GM12878 (cell line): ENCODE results near the gene MUC20. TPM values are rescaled to one million over a fixed set of nuclear protein-coding genes. Genes with fewer than 3 reads are reported as not detected.

Source experiments
- ATAC-seq: fragments of 200-7000 bp; cut with Tn5 transposase; 3 replicates; pipeline ENCODE4 v1.9.1; 2020; ENCODE audit warnings: mild to moderate bottlenecking, moderate library complexity
- BruUV-seq: library from RNA; stranded (reverse); fragments of 400-500 nt; replicated peaks from 2 replicates; lab custom pipeline; 2021; lab: Mats Ljungman, UMichigan
- CTCF ChIA-PET: fragments of 300-600 bp; sonication (Branson Sonifier 250); formaldehyde crosslinking; extraction: SDS; loops from one replicate; lab custom pipeline; 2021; ENCODE audit warnings: inconsistent platforms; lab: Yijun Ruan, JAX
- POLR2A ChIA-PET: fragments of 350-600 bp; formaldehyde crosslinking; extraction: SDS; loops from one replicate; lab custom pipeline; 2021; ENCODE audit warnings: inconsistent platforms; lab: Charles Lee
- RAD21 ChIA-PET: fragments of 300-600 bp; sonication (Branson Sonifier 250); formaldehyde crosslinking; loops from one replicate; lab custom pipeline; 2023; ENCODE audit warnings: antibody characterized with exemption; ENCODE audit not compliant: unreplicated experiment; lab: Charles Lee
- SMC1A ChIA-PET: fragments of 300-600 bp; sonication (Branson Sonifier 250); formaldehyde crosslinking; loops from one replicate; lab custom pipeline; 2023; ENCODE audit not compliant: unreplicated experiment, uncharacterized antibody; lab: Charles Lee
- DNase-seq: peaks from one replicate; pipeline ENCODE4 v3.0.0-alpha.2; 2011; ENCODE audit warnings: low read depth, low spot score
- FAIRE-seq: peaks from 3 replicates; lab custom pipeline; 2011; peaks lifted over from hg19 to GRCh38; lab: Jason Lieb, UNC
- H2AFZ ChIP-seq: 2 replicates; pipeline ENCODE4 v1.6.0; 2011; ENCODE audit warnings: low read depth, low read length, control low read depth; ENCODE audit not compliant: control insufficient read depth
- H3K27ac ChIP-seq: 2 replicates; pipeline ENCODE4 v1.5.1; 2011; ENCODE audit warnings: control low read depth; ENCODE audit not compliant: control insufficient read depth, insufficient read depth
- H3K27me3 ChIP-seq, 2 experiments: replicated peaks in 1 of 2; 2 replicates each; pipeline versions ENCODE4 v1.6.0 to v1.6.1; 2011; ENCODE audit warnings: low read length in 1 of 2; ENCODE audit not compliant: control insufficient read depth in 2 of 2, insufficient read depth in 2 of 2
- H3K36me3 ChIP-seq, 2 experiments: 2 replicates each; pipeline ENCODE4 v1.5.1; 2011; ENCODE audit warnings: low read length in 1 of 2; ENCODE audit not compliant: control insufficient read depth in 2 of 2, insufficient read depth in 2 of 2
- H3K4me1 ChIP-seq: 2 replicates; pipeline ENCODE4 v1.6.1; 2011; ENCODE audit warnings: mild to moderate bottlenecking, low read length, moderate library complexity, mixed read lengths; ENCODE audit not compliant: control insufficient read depth, insufficient read depth
- H3K4me2 ChIP-seq: 2 replicates; pipeline ENCODE4 v1.6.0; 2011; ENCODE audit warnings: control low read depth; ENCODE audit not compliant: control insufficient read depth, insufficient read depth
- H3K4me3 ChIP-seq: fragments of 200-600 bp; sonication (generic); 2 replicates; pipeline ENCODE4 v1.5.1; 2016
- H3K79me2 ChIP-seq: 2 replicates; pipeline ENCODE4 v1.6.0; 2011; ENCODE audit warnings: low read length; ENCODE audit not compliant: control insufficient read depth, insufficient read depth
- H3K9ac ChIP-seq: 2 replicates; pipeline ENCODE4 v1.8.0; 2011; ENCODE audit warnings: low read length, control low read depth, mixed read lengths; ENCODE audit not compliant: control insufficient read depth, insufficient read depth
- H3K9me3 ChIP-seq: replicated peaks from 3 replicates; pipeline ENCODE4 v1.5.1; 2011; ENCODE audit warnings: mild to moderate bottlenecking, low read length; ENCODE audit not compliant: control insufficient read depth, insufficient read depth
- H4K20me1 ChIP-seq: 2 replicates; pipeline ENCODE4 v1.6.0; 2011; ENCODE audit not compliant: control insufficient read depth, insufficient read depth
- E2F4 ChIP-seq: IDR thresholded peaks from 2 replicates; pipeline ENCODE4 v1.6.1; 2012; ENCODE audit warnings: low read depth, low read length, improper control_type of control experiment
- EZH2 ChIP-seq: IDR thresholded peaks from 2 replicates; pipeline ENCODE4 v1.6.1; 2012; ENCODE audit warnings: low read depth, mild to moderate bottlenecking, control low read depth, inconsistent platforms, low read length, borderline replicate concordance; ENCODE audit not compliant: control insufficient read depth
- IKZF1 ChIP-seq: fragments of 450-650 bp; conservative IDR thresholded peaks from 2 replicates; pipeline ENCODE4 v1.6.1; 2017; ENCODE audit warnings: antibody characterized with exemption, mild to moderate bottlenecking
- NKRF ChIP-seq: fragments of 450-650 bp; conservative IDR thresholded peaks from 2 replicates; pipeline ENCODE4 v1.6.1; 2017; ENCODE audit warnings: mild to moderate bottlenecking, moderate library complexity
- PAX8 ChIP-seq: fragments of 450-650 bp; IDR thresholded peaks from 2 replicates; pipeline ENCODE4 v1.6.1; 2017; ENCODE audit warnings: mild to moderate bottlenecking, moderate library complexity
- PRDM15 ChIP-seq: fragments of 450-650 bp; formaldehyde crosslinking; IDR thresholded peaks from 2 replicates; pipeline ENCODE4 v1.4.0; 2020; ENCODE audit warnings: mild to moderate bottlenecking, moderate library complexity
- RCOR1 ChIP-seq: conservative IDR thresholded peaks from 2 replicates; pipeline ENCODE4 v1.6.1; 2012; ENCODE audit warnings: low read depth, low read length, improper control_type of control experiment
- ZNF384 ChIP-seq: IDR thresholded peaks from 2 replicates; pipeline ENCODE4 v1.6.1; 2012; ENCODE audit warnings: low read depth, mild to moderate bottlenecking, low read length, improper control_type of control experiment, borderline replicate concordance
- ZZZ3 ChIP-seq: IDR thresholded peaks from 2 replicates; pipeline ENCODE4 v1.6.1; 2011; ENCODE audit warnings: low read depth; ENCODE audit not compliant: control insufficient read depth, insufficient read length
- WGBS: methylation state at CpG from one replicate; pipeline ENCODE4 v1.1.6; 2016; ENCODE audit warnings: low lambda C conversion rate; ENCODE audit not compliant: insufficient replicate concordance, insufficient coverage; ENCODE audit errors: missing lambda C conversion rate; 5-methylcytosine and 5-hydroxymethylcytosine counted together
- in situ Hi-C: fragments of 300-500 bp; cut with MboI; formaldehyde crosslinking; loops from 9 replicates; pipeline ENCODE4 v1.14.3; 2018; ENCODE audit warnings: mixed read lengths
- intact Hi-C: fragments of 100-400 bp; cut with micrococcal nuclease; formaldehyde crosslinking; loops from one replicate; pipeline ENCODE4 v1.14.2; 2022; ENCODE audit not compliant: unreplicated experiment
- polyA plus RNA-seq, 11 experiments: library from polyadenylated mRNA; depleted of rRNA in 4 of 11; unstranded in 6 of 11; stranded (reverse) in 5 of 11; fragments of >200 nt; fragmentation: Nextera tagmentation in 4 of 11; fragmentation: Illumina TruSeq in 1 of 11; extraction: Ambion mirVana in 4 of 11; extraction: Trizol in 1 of 11; gene quantifications; 1 replicate in 1 of 11; 2 replicates in 10 of 11; pipeline versions ENCODE4 v1.2.1 to v1.2.3, GENCODE V29; 2011 to 2016; ENCODE audit warnings: inconsistent platforms in 2 of 11, missing spikeins in 2 of 11, low read depth in 1 of 11
- total RNA-seq, 4 experiments: library from RNA; depleted of rRNA in 3 of 4; stranded (reverse); fragments of >200 nt in 3 of 4; fragmentation: Illumina TruSeq in 1 of 4; extraction: Trizol in 1 of 4; gene quantifications; 2 replicates each; pipeline versions ENCODE4 v1.2.1 to v1.2.3, GENCODE V29; 2013 to 2021
- TF ChIP-seq, protein P1 (sequence below): fragments of 450-650 bp; IDR thresholded peaks from 2 replicates; pipeline ENCODE4 v1.6.1; 2017; ENCODE audit warnings: mild to moderate bottlenecking, moderate library complexity

Gene MUC20
- total and polyA plus RNA-seq, 10 of the 15 experiments (the other 5 are each of a cell fraction or from before 2014, with no cell fraction given) = 0.04 to 0.46 (median 0.17) TPM; not detected in 3

- TF ChIP-seq EZH2 (no peak), RCOR1 (no peak), E2F4 (no peak)
- TF ChIP-seq, all 136 proteins: peak for 0
Measured at GRCh38 chr3:195761123-195761566, 40.4 kb downstream of the MUC20 start (continued).

GRCh38 chr3:195761567-195762248 is 40.9 kb downstream of the MUC20 start:
- no peak for FAIRE-seq
- Histone ChIP-seq H2AFZ (no peak overlapping the region), H3K9ac (no peak overlapping the region), H3K79me2 (no peaks in the 10 kb centered on the region), H3K36me3 (no peaks in the 10 kb centered on the region), H3K9me3 (no peaks in the 10 kb centered on the region), H3K27me3 (no peaks in the 10 kb centered on the region; a peak in 2 of 4 replicates), H3K4me3 (no peak overlapping the region), H3K27ac (no peak overlapping the region), H3K4me1 (no peaks in the 10 kb centered on the region), H4K20me1 (no peaks in the 10 kb centered on the region), H3K4me2 (no peak overlapping the region)
- intact Hi-C loops = no loop called here
- ChIA-PET RAD21 (no interaction called here), POLR2A (no interaction called here), CTCF (no interaction called here), SMC1A (no interaction called here)
- ATAC-seq = no peak
- 41% methylated on average over 43 of the region's 52 CpGs for WGBS
- DNase-seq = no peak
- in situ Hi-C loops = no loop called here
- no TSS peak for BruUV-seq
- TF ChIP-seq ZNF384 (no peak), ZZZ3 (no peak), IKZF1 (no peak), PAX8 (no peak), PRDM15 (CRISPR knock-in tag) (no peak), NKRF (no peak)
- TF ChIP-seq, protein P1, sequence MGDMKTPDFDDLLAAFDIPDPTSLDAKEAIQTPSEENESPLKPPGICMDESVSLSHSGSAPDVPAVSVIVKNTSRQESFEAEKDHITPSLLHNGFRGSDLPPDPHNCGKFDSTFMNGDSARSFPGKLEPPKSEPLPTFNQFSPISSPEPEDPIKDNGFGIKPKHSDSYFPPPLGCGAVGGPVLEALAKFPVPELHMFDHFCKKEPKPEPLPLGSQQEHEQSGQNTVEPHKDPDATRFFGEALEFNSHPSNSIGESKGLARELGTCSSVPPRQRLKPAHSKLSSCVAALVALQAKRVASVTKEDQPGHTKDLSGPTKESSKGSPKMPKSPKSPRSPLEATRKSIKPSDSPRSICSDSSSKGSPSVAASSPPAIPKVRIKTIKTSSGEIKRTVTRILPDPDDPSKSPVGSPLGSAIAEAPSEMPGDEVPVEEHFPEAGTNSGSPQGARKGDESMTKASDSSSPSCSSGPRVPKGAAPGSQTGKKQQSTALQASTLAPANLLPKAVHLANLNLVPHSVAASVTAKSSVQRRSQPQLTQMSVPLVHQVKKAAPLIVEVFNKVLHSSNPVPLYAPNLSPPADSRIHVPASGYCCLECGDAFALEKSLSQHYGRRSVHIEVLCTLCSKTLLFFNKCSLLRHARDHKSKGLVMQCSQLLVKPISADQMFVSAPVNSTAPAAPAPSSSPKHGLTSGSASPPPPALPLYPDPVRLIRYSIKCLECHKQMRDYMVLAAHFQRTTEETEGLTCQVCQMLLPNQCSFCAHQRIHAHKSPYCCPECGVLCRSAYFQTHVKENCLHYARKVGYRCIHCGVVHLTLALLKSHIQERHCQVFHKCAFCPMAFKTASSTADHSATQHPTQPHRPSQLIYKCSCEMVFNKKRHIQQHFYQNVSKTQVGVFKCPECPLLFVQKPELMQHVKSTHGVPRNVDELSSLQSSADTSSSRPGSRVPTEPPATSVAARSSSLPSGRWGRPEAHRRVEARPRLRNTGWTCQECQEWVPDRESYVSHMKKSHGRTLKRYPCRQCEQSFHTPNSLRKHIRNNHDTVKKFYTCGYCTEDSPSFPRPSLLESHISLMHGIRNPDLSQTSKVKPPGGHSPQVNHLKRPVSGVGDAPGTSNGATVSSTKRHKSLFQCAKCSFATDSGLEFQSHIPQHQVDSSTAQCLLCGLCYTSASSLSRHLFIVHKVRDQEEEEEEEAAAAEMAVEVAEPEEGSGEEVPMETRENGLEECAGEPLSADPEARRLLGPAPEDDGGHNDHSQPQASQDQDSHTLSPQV = no peak
